ENCODE measurements around the gene MYEOV.

Gene MYEOV

DNA sequence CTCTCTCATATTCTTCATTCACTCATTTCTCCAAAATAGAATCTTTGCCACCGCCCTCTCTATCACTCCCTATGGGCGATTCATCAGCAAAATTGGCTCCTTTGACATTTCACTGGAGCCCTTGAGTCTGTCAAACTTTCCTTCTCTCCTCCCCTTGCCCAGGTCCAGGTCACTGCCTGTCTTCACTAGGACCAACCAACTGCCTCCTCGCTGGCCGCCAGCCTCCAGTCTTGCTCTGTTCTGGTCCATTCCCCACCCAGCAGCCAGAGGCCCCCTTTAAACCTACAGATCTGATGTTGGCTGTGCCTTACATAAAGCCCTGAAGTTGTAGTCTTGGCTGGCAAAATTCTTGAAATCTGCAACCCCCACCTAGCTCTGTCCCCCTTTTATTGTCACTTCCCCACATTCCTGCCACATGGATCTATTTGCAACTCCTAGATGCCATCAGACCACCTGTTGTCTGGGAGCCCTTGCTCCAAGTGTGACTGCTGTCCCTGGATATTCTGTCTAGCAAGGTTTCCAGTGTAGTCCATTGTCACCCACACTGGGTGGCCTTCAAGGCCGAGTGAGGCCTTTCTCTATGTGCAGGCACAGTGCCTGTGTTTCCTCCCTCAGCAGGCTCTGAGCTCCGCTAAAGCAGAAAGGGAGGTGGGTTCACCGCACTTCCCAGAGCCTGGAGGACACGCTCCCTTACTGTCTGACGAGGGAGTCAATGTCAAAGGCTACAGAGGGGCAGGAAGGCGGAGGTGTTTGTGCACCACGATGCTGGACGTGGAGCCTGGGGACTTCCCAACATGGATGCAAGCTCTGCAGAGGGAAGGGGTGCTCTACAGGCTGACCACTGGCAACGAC lies 25.5 kb downstream of the MYEOV start:
- DNase-seq: no peak

DNA sequence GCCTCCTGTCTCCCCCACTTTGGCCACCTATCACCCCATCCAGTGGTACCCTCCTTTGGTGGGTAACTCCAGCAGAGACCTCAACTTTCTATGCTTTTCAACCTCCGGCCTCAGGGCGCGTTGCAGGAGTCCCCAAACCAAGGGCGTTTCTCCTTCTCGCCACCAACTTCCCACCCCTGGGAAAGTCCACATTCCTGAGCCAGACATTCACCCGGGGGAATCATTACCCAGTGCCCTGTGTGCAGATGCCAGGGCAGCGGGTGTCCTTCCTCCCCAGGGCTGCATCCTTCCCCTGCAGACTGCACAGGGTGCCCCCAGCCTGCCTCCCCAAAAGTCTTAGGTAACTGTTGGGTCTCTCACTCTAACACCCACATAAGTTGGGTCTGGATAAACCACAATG lies 26.4 kb downstream of the MYEOV start:
- DNase-seq: no peak

DNA sequence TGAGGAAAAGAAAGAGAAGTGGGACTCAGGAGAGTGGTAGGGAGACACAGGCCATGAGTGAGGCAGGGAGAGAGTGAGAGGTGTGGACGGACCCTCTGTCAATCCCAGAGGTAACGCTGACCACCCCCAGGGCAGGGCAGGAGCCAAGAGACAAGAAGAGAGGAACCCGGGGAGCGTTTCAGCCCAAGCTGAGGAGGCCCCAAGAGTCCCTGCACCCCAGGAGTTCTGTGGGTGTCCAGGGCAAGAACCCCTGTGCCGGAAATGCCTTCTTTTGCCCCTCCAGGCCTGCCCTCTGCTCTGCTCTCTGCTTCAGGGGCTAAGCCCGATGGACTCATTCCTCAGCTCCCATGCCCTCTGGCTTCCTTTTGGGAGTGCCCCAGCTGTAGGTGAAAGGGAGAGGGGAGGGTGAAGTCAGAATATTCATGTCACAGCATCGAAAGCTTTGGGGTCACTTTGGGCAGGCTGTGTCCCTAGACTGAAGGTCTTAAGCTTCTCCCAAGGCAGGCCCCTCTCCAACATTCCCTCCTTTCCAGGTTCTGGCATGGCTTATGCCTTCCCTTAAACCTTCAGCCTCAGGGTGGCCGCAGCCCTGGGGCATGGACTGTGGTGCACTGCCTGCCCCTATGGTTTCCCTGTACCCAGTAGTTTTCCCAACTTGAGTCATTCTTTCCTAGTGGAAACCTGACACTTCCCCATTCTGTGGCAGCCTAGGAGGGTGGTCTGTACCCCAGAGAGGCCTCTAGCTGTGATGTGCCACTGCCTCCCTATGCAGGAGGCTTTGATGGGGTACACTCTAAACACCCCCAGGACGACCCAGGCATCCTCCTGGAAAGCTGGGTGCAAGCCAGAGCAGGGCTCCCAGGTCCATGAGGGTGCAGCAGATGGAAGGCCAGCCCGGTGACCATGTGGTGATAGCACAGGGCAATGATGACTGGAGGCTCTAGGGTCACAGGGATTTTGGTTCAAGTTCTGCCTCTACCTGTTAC lies 27.1 kb downstream of the MYEOV start:
- no peak for DNase-seq

DNA sequence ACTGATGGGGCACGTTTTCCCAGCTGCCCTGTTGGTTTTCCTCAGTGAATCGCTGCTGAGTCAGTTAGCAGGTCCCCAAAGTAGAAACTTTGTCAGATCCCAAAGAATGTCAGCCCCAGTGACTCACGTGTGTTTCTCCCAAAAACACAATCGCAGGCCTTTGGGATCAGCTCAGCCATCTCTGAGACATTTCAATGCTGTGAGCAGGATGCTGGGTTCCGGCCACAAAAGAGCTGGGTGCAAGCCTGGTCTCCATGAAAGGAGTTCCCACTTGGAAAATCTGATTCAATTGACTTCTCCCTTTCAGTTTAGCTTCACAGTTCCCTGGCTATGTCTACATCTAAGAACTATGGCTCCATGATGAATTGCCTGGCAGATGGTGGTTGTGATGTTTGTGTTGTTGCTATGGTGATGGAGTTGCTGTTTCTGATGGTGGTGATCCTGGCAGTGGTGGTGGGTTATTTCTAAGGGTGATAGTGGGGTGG lies 28.0 kb downstream of the MYEOV start:
- DNase-seq: no peak

DNA sequence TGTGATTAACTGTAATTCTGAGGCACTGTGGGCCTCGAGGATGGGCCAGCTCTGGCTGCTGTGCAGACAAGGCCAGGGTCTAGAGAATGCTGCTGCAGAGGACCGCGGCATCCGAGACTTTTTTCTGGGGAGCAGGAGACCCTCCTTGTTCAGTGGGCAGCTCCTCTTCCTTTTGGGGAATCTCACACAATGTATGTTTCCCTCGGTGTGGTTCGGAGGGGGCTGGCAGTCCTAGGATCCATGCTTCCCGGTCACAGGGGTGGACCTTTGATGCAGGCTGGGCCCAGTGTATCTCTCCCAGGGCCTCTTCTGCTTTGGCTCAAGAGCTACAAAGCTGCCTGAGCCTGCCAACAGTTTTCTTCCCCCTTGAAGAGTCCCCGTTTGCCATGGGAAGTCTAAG lies 31.5 kb downstream of the MYEOV start:
- no peak for DNase-seq

DNA sequence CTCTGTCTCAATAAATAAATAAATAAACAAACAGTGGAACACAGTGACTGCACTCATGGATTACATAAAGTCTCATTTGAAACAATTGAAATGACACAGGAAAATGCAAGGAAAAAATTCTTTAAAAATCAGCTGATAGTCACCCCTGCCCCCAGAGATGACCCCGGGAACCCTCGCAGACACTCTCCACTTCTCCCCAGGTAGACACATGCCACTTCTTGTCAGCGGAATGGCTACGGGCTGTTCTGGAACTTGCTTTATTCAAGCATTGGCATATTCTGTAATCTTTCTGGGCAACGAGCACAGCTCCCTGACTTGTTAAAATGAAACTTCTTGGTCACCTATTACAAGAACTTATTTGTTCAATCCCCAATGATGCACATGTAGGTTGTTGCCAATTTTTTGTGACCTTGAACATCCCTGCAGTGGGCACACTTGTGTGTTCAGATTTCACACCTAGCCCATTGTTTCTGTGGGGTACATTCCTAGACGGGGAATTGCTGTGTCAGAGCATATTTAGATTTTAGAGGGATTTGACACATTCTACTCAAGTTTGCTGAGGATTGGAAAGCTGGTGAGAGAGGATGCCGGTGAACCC lies 32.8 kb downstream of the MYEOV start:
- DNase-seq: no peak

DNA sequence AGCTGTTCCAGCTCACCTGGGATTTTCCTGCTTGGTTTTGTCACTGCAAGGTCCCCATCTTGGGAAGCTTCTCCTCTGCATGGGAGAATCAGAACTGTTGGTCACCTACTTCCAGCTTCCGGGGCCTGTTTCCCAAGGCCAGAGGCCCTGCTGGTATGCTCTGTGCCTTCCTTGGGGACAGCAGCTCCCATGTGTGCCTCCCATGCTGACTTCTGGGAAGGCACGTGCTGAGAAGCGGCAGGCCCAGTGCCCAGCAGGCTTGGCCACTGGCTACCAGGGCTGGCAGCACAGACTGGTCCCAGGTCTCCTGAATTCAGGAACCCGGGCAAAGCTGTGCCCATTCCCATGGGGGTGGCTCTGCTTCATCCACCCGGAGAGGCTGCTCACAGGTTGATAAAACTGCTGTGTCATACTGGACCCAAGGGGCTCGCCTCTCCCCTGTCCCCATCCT lies 33.8 kb downstream of the MYEOV start:
- no peak for DNase-seq

DNA sequence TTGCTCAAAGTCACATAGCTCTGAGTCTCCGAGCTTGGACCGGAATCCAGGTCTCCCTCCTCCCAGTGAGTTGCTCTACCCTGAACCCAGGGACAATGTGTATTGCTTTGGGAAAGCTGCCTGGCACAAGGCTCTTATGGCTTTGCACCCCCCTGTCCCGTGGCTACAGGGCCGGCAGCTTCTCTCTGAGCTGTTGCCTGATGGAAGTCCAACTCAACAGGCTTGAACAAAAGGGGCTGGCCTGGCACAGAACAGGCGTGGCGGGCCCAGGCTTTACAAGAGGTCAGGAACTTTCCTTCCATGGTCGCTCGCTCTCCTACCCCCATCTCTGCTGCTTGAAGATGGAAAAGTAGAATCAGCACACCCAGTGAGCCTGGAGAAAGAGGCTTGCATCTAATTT lies 34.3 kb downstream of the MYEOV start:
- DNase-seq: no peak

DNA sequence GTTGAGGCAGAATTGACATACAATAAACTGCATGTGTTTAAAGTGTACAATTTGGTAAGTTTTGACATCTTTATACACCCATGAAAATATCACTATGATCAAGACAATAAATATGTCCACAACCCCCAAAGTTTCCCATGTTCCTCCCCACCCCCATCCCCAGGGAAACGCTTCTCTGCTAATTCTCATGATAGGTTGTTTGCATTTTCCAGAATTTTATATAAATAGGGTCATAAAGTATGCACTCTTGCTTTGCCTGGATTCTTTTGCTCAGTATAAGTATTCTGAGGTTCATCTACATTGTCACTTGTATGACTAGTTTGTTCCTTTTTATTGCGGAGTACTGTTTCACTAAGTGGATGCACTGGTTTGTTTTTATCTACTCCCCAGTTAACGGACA lies 35.6 kb downstream of the MYEOV start:
- no peak for DNase-seq

DNA sequence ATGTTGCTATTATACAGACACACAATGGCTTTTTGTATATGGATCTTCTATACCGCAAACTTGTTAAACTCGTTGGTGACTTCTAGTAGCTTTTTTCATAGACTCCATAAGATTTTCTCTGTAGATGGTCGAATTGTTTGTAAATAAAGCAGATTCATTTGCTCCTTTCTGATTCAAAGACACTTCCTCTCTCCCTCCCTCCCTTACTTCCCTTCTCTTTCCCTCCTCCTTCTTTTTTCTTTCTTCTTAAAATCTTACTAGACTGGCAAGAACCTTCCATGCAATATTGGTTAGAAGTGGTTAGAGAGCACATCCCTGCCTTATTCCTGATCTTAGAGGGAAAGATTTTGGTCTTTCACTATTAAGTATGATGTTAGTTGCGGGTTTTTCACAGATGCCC lies 36.4 kb downstream of the MYEOV start:
- no peak for DNase-seq

DNA sequence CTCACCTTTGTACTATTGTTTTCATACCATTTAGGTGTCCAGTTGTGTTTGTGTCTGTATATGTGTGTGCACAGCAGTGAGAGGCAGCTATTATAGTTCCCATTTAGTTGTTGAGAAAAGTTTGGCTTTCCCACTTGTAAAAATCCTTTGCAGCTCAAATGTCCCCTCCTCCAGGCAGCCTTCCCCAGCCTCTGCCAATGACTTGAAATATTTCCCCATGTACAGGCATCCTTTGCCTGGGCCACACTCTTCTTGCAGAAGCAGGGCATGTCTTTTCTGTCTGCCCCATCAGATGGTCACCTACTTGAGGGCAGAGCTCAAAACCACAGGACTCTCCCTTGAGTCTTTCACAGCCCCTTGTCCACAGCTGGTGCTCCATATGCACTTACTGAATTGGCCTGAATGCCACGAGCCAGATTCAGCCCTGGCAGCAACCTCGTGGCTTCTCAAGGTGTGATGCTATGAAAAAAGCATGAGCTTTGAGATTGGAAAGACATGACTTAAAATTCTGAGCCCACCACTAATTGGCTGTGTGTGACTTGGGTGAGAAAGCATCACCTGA lies 39.3 kb downstream of the MYEOV start:
- no peak for DNase-seq

DNA sequence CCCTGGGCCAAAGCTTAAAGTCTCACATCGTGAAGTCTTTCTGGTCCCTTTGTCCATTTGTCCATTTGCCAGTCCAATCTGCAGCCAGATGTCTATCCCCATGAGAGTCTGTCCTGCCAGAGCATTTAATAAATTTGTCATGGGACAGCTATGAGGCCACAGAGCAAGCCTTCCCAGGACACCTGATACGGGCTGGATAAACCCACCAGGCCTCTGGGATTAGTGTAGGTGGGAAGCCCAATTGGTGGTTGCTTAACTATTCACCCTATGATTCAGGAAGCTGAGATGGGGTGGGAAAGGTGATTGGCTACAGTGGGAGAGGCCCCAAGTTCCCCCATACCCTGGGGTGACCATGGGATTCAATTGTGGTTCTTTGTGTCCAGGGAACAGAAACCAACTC lies 39.9 kb downstream of the MYEOV start:
- no peak for DNase-seq

DNA sequence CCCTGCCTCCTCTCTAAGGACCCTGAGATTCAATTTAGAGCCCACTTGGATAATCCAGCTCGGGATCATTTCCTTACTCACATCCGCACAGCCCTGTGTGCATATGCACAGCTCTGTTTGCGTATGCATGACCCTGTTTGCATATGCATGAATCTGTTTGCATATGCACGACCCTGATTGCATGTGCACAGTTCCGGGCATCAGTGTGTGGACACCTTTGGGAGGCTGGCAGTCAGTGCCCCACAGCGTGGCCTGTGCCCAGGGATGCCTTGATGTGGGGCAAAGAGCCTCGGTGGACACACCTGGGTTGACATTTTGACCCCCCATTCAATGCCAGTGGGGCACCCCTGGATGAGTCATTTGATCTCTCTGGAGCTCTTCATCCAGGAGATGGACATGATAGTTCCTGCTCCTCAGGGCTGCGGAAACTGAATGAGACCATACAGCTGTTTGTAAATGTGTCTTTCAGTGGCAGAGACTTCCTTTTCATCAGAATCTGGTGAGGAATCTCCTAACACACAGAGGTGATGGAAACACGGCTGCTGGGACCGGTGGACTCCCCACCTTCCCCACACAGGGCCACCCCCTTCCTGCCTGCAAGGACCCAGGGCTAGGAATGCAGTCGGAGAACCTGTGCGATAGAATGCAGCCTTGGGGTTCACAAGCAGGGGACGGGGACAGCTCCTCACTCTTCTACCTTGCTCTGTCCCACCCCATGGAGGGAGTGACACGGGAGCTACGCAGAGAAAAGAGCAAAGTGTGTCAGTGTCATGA lies 41.2 kb downstream of the MYEOV start:
- no peak for DNase-seq

DNA sequence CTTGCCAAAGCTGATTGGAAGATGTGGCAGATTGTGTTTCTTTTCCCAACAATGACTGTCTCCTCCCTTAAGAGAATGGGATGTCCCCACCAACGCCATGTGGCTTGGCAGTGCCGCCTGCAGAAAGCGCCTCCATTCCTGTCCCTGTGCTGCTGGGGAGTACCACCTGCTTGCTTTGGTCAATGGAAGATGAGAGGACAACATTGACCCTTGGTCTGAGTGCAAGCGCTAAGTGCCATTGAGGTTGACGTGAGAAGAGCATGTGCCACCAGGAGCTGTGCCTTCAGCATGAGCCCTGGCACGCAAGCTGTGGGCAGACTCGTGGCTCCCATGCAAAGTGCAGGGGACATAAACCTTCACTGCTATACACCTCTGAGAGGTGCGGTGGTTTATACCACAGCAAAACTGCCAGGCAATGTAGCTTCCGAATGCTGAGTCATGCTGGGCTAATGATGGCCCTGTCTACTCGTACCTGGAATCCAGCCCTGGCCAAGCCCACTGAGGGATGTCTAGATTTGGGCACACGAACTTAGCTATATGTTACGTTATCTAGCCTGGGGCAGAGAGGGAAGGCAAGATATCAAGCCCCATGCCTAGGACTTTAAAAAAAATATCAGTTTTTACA lies 41.9 kb downstream of the MYEOV start:
- no peak for DNase-seq

DNA sequence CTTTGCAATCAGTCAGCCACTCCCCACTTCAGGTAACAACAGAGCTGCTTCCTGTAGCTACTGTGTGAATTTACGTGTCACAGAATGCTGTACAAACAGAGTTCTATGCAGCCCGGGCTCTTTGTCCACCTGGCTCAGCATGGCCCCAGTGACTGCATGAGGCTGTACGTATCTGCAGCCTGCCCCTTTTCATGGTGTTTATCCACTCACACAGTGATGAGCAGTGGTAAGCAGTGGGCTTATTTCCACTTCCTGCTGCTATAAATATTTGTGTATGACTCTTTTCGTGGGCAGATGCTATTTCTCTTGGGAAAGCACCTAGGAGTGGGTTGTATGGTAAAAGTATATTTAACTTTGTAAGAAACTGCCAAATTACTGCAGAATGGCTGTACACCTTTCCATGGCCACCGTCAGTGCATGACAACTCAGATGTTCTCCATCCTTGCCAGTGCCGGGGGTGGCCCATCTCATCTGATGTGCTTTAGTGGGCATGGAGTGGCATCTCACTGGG lies 43.3 kb downstream of the MYEOV start:
- DNase-seq: no peak

DNA sequence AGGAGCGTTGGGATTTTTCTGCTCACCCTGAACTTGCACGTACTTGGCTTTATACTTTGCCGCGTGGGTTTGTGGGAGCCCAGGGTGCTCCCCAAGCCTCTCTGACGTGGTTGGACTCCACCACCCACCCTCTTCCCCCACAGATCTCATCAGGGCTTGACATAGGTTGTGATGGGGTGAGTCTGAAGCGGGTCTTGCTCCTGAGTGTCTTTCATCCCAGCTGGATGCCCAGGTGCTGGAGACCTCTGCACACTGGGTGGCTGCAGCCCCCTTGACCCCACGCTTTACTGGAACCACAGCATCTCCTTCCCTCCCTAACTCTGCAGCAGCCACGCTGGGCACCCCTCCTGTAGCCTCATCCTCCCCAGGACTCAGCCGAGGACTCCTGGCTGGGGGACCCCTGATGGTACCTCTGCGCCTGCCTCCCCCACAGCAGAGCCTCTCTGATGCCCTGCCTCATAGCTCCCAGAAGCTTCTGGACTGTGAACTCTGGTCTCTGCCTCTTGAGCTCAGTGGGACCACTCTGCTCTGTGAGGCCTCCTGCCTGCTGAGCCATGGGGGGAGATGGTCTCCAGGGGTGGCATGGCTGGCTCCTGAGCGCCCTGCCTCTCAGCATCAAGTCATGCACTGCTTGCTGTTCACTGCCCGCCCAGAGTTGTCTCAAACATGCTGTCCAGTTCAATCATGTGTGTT lies 45.2 kb downstream of the MYEOV start:
- no peak for DNase-seq

DNA sequence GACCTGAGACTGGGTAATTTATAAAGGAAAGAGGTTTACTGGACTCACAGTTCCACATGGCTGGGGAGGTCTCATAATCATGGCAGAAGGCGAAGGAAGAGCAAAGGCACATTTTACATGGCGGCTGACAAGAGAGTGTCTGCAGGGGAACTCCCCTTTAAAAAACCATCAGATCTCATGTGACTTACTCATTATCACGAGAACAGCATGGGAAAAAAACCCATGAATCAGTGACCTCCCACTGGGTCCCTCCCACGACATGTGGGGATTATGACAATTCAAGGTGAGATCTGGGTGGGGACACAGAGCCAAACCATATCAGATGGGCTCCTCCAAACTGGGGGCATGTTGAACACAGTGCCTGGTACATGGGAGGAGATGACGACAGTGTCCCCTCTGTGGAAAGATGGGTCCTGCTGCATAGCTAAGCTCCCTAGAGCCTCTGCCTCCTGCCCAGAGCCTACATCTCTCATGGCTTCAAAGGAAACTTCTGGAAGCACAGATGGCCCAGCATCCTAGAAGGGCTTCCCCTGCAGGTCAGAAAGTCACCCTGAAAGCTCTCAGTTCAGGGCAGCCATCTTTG lies 46.1 kb downstream of the MYEOV start:
- DNase-seq: no peak

DNA sequence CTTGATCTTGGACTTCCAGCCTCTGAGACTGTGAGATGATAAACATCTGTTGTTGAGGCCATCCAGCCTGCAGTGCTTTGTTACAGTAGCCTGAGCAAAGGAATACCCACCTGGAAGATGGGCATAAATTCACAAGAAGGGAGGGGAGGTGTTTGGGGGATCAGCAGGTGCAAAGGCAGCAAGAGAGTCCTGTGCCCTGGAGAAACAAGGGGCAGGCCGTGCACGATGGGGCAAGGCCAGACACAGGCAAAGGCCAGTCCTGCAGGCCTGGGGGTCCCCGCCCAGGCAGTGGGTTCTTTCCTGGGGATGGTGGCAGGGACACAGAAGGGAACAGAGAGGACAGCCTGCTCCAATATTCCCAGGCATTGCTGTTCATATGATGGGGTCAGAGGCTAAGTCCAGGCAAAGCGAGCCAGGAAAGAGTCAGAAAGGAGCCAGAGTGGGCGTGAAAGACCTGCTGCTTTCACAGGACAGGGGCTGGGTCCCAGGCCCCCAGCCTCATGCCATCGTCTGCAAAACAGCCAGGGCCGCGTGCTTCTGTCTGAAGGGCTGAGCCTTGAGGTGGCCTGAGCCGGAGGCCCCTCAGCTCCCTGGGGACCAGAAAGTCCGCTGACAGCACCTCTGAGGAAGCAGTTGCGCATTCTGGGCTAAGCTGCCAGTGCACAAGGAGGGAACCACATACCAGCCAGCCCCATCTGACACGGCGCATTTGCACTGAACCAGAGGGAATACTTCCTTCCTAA lies 48.8 kb downstream of the MYEOV start:
- DNase-seq: no peak
